Stimulated activated CD8-positive, alpha-beta memory T cell treated with anti-CD3 and anti-CD28 coated beads, Interleukin-7, amount 100 ng/mL, for 48 hours (primary cell): ENCODE measurements around the gene GCNT2.
A peak's percentile ranks its signal among the peaks of the same experiment; 100 is the strongest.
"Not testable (repeated sequence)": the region's sequence is repeated elsewhere in the genome, so short reads cannot be mapped to it uniquely, and the experiment has no call there.

Experiments
- DNase-seq, 2 donors: peaks; one replicate each; pipeline ENCODE4 v3.0.0-alpha.2; 2020; ENCODE audit warnings: low read depth in 1 of 2; ENCODE audit errors: extremely low read depth in 1 of 2

The GCNT2 gene

DNA sequence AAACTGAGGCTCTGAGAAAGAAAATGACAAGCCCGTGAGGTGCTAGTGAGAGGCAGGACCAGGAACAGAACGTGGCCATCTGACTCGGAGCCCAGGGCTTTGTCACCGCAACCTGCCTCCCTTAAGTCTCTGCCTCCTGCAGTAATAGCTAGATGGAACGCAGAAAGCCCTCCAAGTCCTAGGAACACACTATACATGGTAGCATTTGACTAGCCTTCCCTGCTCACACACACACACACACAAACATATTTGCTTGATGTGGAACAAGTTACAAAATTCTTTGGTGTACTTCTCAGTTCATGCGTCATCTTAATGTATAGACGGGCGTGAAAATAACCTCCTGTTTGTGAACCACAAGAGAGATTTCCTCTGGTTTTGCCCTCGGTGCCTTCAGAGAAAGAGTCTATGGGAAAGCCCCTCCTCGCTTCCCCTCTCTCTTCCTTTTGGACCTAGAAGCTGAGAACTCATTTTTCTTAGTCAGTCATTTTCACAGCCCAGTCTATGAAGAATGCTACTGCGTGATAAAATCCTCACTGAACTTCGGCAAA is 134.4 kb downstream of the GCNT2 start:
- DNase-seq = peak in 1 of 2 donors; percentile 14

GRCh38 chr6:10658910-10659698 is 138.0 kb downstream of the GCNT2 start:
- DNase-seq = no peak

DNA sequence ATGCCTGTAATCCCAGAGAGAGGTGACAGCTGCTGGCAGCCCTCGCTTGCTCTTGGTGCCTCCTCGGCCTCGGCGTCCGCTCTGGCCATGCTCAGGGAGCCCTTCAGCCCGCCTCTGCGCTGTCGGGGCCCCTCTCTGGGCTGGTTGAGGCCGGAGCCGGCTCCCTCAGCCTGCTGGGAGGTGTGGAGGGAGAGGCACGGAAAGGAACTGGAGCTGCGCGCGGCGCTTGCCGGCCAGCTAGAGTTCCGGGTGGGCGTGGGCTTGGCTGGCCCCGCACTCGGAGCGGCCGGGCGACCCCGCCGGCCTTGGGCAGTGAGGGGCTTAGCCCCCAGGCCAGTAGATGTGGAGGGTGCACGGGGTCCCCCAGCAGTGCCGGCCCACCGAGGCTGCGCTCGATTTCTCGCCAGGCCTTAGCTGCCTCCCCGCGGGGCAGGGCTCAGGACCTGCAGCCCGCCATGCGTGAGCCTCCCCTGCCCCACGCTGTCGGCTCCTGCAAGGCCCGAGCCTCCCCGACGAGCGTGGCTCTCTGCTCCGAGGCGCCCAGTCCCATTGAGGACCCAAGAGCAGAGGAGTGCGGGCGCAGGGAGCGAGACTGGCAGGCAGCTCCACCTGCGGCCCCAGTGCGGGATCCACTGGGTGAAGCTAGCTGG is 138.7 kb downstream of the GCNT2 start:
- DNase-seq = no peak

- DNase-seq = not testable (repeated sequence)
Observed at GRCh38 chr6:10660431-10661191, 139.5 kb downstream of the GCNT2 start.

GRCh38 chr6:10662207-10662606 is 141.1 kb downstream of the GCNT2 start:
- no peak for DNase-seq

DNA sequence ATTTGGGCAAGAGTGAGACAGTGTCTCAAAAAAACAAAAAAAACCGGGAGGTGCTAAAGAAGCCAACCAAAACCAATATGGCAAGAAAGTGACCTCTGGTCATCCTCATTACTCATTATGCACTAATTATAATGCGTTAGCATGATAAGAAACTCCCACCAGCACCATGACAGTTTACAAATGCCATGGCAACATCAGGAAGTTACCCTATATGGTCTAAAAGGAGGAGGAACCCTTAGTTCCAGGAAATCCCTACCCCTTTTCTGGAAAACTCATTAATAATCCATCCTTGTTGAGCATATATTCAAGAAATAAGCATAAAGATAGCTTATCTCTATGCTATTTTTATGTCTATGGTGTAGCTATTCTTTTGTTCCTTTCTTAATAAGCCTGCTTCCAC is 141.6 kb downstream of the GCNT2 start:
- no peak for DNase-seq

DNA sequence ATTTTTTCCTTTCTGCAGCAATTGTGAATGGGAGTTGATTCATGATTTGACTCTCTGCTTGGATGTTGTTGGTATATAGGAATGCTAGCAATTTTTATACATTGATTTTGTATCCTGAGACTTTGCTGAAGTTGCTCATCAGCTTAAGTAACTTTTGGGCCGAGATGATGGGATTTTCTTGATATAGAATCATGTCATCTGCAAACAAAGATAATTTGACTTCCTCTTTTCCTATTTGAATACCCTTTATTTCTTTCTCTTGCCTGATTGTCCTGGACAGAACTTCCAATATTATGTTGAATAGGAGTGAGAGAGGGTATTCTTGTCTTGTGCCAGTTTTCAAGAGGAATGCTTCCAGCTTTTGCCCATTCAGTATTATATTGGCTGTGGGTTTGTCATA is 144.4 kb downstream of the GCNT2 start:
- not testable (repeated sequence) for DNase-seq

- no peak for DNase-seq
Observed at GRCh38 chr6:10668126-10668917, 147.2 kb downstream of the GCNT2 start.

GRCh38 chr6:10676403-10676802 is 155.3 kb downstream of the GCNT2 start:
- no peak for DNase-seq

DNA sequence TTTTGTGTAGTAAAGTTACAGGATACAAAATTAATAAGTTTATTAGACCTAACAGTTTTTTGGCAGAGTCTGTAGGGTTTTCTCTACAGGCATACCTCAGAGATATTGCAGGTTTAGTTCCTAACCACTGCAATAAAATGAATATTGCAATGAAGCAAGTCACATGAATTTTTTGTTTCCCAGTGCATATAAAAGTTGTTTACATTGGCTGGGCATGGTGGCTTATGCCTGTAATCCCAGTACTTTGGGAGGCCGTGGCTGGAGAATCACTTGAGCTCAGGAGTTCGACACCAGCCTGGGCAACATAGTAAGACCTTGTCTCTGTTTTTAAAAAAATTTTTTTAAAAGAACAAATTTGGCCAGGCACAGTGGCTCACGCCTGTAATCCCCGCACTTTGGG is 157.3 kb downstream of the GCNT2 start:
- no peak for DNase-seq
